ENCODE results near the gene FAM181A.

- TF ChIP-seq POLR2AphosphoS5 (IDR thresholded peaks at IDR 0.05; ENCODE audit: low read depth, low read length), result no peak
- TF ChIP-seq CTCF (IDR thresholded peaks at IDR 0.05), result no peak
- no peak for TF ChIP-seq REST (IDR thresholded peaks at IDR 0.05; ENCODE audit: insufficient read depth in 1 of 2, low read depth in 2 of 2, low read length in 1 of 2)
Measured at GRCh38 chr14:93912782-93913181, 14.4 kb upstream of the FAM181A start.

All from Panc1 (cell line).